HG03521 (cell line): ENCODE results near the gene ASCC1.

Experiments used
- ATAC-seq: cut with Tn5 transposase; IDR thresholded peaks from one replicate; pipeline ENCODE4 v1.9.1; 2021; ENCODE audit warnings: mild to moderate bottlenecking, moderate library complexity; ENCODE audit not compliant: unreplicated experiment

Gene ASCC1

GRCh38 chr10:72056113-72056512, 160.0 kb downstream of the ASCC1 start:
- ATAC-seq, result no peak

- no peak for ATAC-seq
Measured at GRCh38 chr10:72053690-72054089, 162.4 kb downstream of the ASCC1 start.

DNA sequence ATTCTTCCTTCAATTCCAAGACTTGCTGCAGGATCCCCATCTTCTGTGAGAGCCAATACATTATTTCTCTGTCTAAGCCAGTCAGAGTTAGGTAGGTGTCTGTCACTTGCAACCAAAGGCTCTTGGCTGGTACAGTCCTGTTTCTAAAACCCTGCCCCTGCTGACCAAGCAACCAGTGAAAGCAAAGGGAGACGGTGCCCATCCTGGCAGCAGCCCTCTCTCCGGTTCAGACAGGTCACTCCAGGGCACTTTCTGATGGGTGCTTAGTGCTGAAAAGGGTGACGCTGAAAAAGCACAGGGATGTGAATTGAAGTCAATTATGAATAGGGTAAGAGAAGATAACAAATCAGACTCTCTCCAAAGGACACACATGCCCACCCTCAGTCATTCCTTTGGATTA, 165.2 kb downstream of the ASCC1 start:
- ATAC-seq, result no peak

GRCh38 chr10:72049969-72050781, 165.9 kb downstream of the ASCC1 start:
- ATAC-seq, result no peak

GRCh38 chr10:72049472-72049871, 166.6 kb downstream of the ASCC1 start:
- ATAC-seq, result no peak

- peak; percentile 41 for ATAC-seq
Measured at GRCh38 chr10:72048450-72049124, 167.5 kb downstream of the ASCC1 start.
